GM23338 (cell line): ENCODE results near the gene NIPAL4. TPM values are rescaled to one million over a fixed set of nuclear protein-coding genes. Genes with fewer than 3 reads are reported as not detected.

ENCODE experiments used
- ATAC-seq: fragments of 200-7000 bp; cut with Tn5 transposase; 3 replicates; pipeline ENCODE4 v1.9.1; 2020
- DNase-seq: peaks from one replicate; pipeline ENCODE4 v3.0.0-alpha.2; 2015; ENCODE audit warnings: low spot score
- H2AFZ ChIP-seq: fragments of 200-600 bp; sonication (generic); 2 replicates; pipeline ENCODE4 v1.8.0; 2016; ENCODE audit warnings: antibody characterized with exemption, mild to moderate bottlenecking, moderate library complexity
- H3F3A ChIP-seq: fragments of 200-600 bp; sonication (generic); replicated peaks from 2 replicates; pipeline ENCODE4 v1.8.0; 2017; ENCODE audit warnings: antibody characterized with exemption, mixed run types, low read depth
- H3K27ac ChIP-seq: fragments of 200-600 bp; sonication (generic); 2 replicates; pipeline ENCODE4 v1.6.1; 2016; ENCODE audit warnings: low read depth
- H3K27me3 ChIP-seq: fragments of 200-600 bp; sonication (generic); 2 replicates; pipeline ENCODE4 v1.8.0; 2016; ENCODE audit warnings: mild to moderate bottlenecking, mixed run types, moderate library complexity; ENCODE audit not compliant: insufficient read depth
- H3K36me3 ChIP-seq: fragments of 200-600 bp; sonication (generic); 2 replicates; pipeline ENCODE4 v1.8.0; 2016; ENCODE audit warnings: mild to moderate bottlenecking; ENCODE audit not compliant: insufficient read depth
- H3K4me1 ChIP-seq: fragments of 200-600 bp; sonication (generic); 2 replicates; pipeline ENCODE4 v1.8.0; 2016; ENCODE audit warnings: mild to moderate bottlenecking, moderate library complexity; ENCODE audit not compliant: insufficient read depth
- H3K4me2 ChIP-seq: fragments of 200-600 bp; sonication (generic); 2 replicates; pipeline ENCODE4 v1.7.1; 2017; ENCODE audit warnings: mixed run types
- H3K4me3 ChIP-seq: fragments of 200-600 bp; sonication (generic); 2 replicates; pipeline ENCODE4 v1.6.1; 2016; ENCODE audit warnings: mixed run types
- H3K79me2 ChIP-seq: fragments of 200-600 bp; sonication (generic); replicated peaks from 2 replicates; pipeline ENCODE4 v1.8.0; 2017; ENCODE audit warnings: mild to moderate bottlenecking; ENCODE audit not compliant: insufficient read depth
- H3K9me2 ChIP-seq: fragments of 200-600 bp; sonication (generic); 2 replicates; pipeline ENCODE4 v1.8.0; 2017; ENCODE audit not compliant: insufficient read depth
- H4K20me1 ChIP-seq: fragments of 200-600 bp; sonication (generic); replicated peaks from 2 replicates; pipeline ENCODE4 v1.8.0; 2017; ENCODE audit warnings: mild to moderate bottlenecking; ENCODE audit not compliant: insufficient read depth
- H3K27ac Mint-ChIP-seq: 2 replicates; pipeline ENCODE4 v1.8.0; 2020; ENCODE audit warnings: inconsistent platforms, mild to moderate bottlenecking, moderate library complexity, mixed read lengths
- H3K27me3 Mint-ChIP-seq: 3 replicates; pipeline ENCODE4 v1.8.0; 2022; ENCODE audit warnings: low read depth, mild to moderate bottlenecking, moderate library complexity, mixed read lengths, inconsistent platforms; ENCODE audit not compliant: insufficient read depth, poor library complexity
- H3K36me3 Mint-ChIP-seq: 3 replicates; pipeline ENCODE4 v1.8.0; 2021; ENCODE audit warnings: low read depth, mild to moderate bottlenecking, inconsistent platforms, moderate library complexity, mixed read lengths
- H3K4me1 Mint-ChIP-seq: 3 replicates; pipeline ENCODE4 v1.8.0; 2020; ENCODE audit warnings: mild to moderate bottlenecking, inconsistent platforms, mixed read lengths
- H3K4me3 Mint-ChIP-seq: 3 replicates; pipeline ENCODE4 v1.8.0; 2021; ENCODE audit warnings: moderate library complexity, mild to moderate bottlenecking, inconsistent platforms, mixed read lengths
- H3K9me3 Mint-ChIP-seq: 3 replicates; pipeline ENCODE4 v1.8.0; 2020; ENCODE audit warnings: moderate library complexity, mild to moderate bottlenecking, inconsistent platforms, mixed read lengths
- CREB1 ChIP-seq: fragments of 250-450 bp; sonication (Bioruptor Pico); IDR thresholded peaks from 2 replicates; pipeline ENCODE4 v1.5.0; 2020; ENCODE audit warnings: low read depth, mild to moderate bottlenecking, moderate library complexity
- CTCF ChIP-seq, 2 experiments: fragments of 200-600 bp in 1 of 2; sonication (generic) in 1 of 2; conservative IDR thresholded peaks; 2 replicates each; pipeline versions ENCODE4 v1.5.1 to v1.6.1; 2016 to 2017; ENCODE audit warnings: antibody characterized with exemption in 2 of 2, low read depth in 2 of 2, mild to moderate bottlenecking in 2 of 2, moderate library complexity in 1 of 2
- ETS1 ChIP-seq: IDR thresholded peaks from 2 replicates; pipeline ENCODE4 v1.6.1; 2016; ENCODE audit warnings: antibody characterized with exemption
- EZH2 ChIP-seq: fragments of 200-600 bp; sonication (generic); IDR thresholded peaks from one replicate; pipeline ENCODE4 v1.8.0; 2017; ENCODE audit warnings: antibody characterized with exemption, mild to moderate bottlenecking, low read depth; ENCODE audit not compliant: unreplicated experiment
- EZH2phosphoT487 ChIP-seq: fragments of 200-600 bp; sonication (generic); IDR thresholded peaks from one replicate; pipeline ENCODE4 v1.8.1; 2018; ENCODE audit warnings: antibody characterized with exemption; ENCODE audit not compliant: unreplicated experiment
- JUNB ChIP-seq: IDR thresholded peaks from one replicate; pipeline ENCODE4 v1.6.1; 2016; ENCODE audit warnings: antibody characterized with exemption; ENCODE audit not compliant: unreplicated experiment
- NANOG ChIP-seq: IDR thresholded peaks from 2 replicates; pipeline ENCODE4 v1.6.1; 2016; ENCODE audit warnings: antibody characterized with exemption, borderline replicate concordance
- POLR2AphosphoS5 ChIP-seq: IDR thresholded peaks from 2 replicates; pipeline ENCODE4 v1.6.1; 2016; ENCODE audit warnings: antibody characterized with exemption, low read depth
- REST ChIP-seq: IDR thresholded peaks from one replicate; pipeline ENCODE4 v1.6.1; 2018; ENCODE audit warnings: antibody characterized with exemption; ENCODE audit not compliant: unreplicated experiment
- STAT1 ChIP-seq: IDR thresholded peaks from one replicate; pipeline ENCODE4 v1.6.1; 2016; ENCODE audit warnings: antibody characterized with exemption; ENCODE audit not compliant: unreplicated experiment
- ZNF331 ChIP-seq: fragments of 250-450 bp; sonication (Bioruptor Pico); IDR thresholded peaks from 2 replicates; pipeline ENCODE4 v1.5.0; 2020; ENCODE audit warnings: low read depth, mild to moderate bottlenecking, moderate library complexity
- ZNF462 ChIP-seq: fragments of 250-450 bp; sonication (Bioruptor Pico); IDR thresholded peaks from 2 replicates; pipeline ENCODE4 v1.5.0; 2020; ENCODE audit warnings: mild to moderate bottlenecking, moderate library complexity
- polyA plus RNA-seq: library from polyadenylated mRNA; unstranded; fragments of >200 nt; fragmentation: Nextera tagmentation; extraction: Ambion mirVana; gene quantifications from 2 replicates; pipeline ENCODE4 v1.2.1, GENCODE V29; 2016
- total RNA-seq: library from RNA; depleted of rRNA; stranded (reverse); fragments of >200 nt; shearing (Covaris generic); gene quantifications from 2 replicates; pipeline ENCODE4 v1.2.3, GENCODE V29; 2014

NIPAL4 gene
- total and polyA plus RNA-seq, 2 experiments from 2014 or later, result 0.21 TPM; not detected in 1

- TF ChIP-seq ETS1, result no peak
- TF ChIP-seq ZNF462, result no peak
- TF ChIP-seq ZNF331, result no peak
- TF ChIP-seq EZH2phosphoT487, result no peak
- no peak for TF ChIP-seq EZH2
- TF ChIP-seq JUNB, result no peak
Observed at GRCh38 chr5:157491471-157491995, 31.5 kb downstream of the NIPAL4 start (continued).

GRCh38 chr5:157492886-157493285 lies 32.9 kb downstream of the NIPAL4 start:
- ATAC-seq (no peak), DNase-seq (no peak)
- TF ChIP-seq CTCF (conservative IDR thresholded peaks at IDR 0.05; ENCODE audit: low read depth in 2 of 2), result no peak
- no peak for TF ChIP-seq CREB1 (CRISPR knock-in tag)
- TF ChIP-seq JUNB, result no peak
- no peak for TF ChIP-seq STAT1
- no peak for TF ChIP-seq NANOG
- TF ChIP-seq POLR2AphosphoS5, result no peak
- TF ChIP-seq REST, result no peak
- H3K27ac Mint-ChIP-seq, result no peak overlapping the region
- Histone ChIP-seq H3K4me2 (no peak overlapping the region), H3K27ac (no peak overlapping the region), H3K27me3 (no peaks in the 10 kb centered on the region), H3F3A (no peaks in the 10 kb centered on the region), H3K4me3 (no peak overlapping the region), H3K9me2 (no peaks in the 10 kb centered on the region), H4K20me1 (no peaks in the 10 kb centered on the region), H3K36me3 (no peaks in the 10 kb centered on the region), H3K79me2 (no peaks in the 10 kb centered on the region), H2AFZ (no peak overlapping the region), H3K4me1 (no peaks in the 10 kb centered on the region)
- peaks cover 6% of the 10 kb centered on the region for H3K36me3 Mint-ChIP-seq
- H3K4me1 Mint-ChIP-seq, result no peaks in the 10 kb centered on the region
- peaks cover 2% of the 10 kb centered on the region for H3K27me3 Mint-ChIP-seq
- H3K9me3 Mint-ChIP-seq, result no peaks in the 10 kb centered on the region
- H3K4me3 Mint-ChIP-seq, result no peak overlapping the region
